ENCODE data around the gene RRP7A. TPM values are rescaled to one million over a fixed set of nuclear protein-coding genes. Genes with fewer than 3 reads are reported as not detected.

The RRP7A gene
- total RNA-seq, 2 donors from 2014 or later, result 13.7 to 23.4 TPM

- WGBS, 2 donors, result 33 to 45% methylated on average over 8 of the region's 8 CpGs
- peaks cover 11% of the 10 kb centered on the region for H3K4me1 ChIP-seq
- no peaks in the 10 kb centered on the region for H3K9me3 ChIP-seq
- H3K27me3 ChIP-seq, result no peaks in the 10 kb centered on the region
- TF ChIP-seq POLR2A (IDR thresholded peaks at IDR 0.05), result no peak
- TF ChIP-seq, protein P1, sequence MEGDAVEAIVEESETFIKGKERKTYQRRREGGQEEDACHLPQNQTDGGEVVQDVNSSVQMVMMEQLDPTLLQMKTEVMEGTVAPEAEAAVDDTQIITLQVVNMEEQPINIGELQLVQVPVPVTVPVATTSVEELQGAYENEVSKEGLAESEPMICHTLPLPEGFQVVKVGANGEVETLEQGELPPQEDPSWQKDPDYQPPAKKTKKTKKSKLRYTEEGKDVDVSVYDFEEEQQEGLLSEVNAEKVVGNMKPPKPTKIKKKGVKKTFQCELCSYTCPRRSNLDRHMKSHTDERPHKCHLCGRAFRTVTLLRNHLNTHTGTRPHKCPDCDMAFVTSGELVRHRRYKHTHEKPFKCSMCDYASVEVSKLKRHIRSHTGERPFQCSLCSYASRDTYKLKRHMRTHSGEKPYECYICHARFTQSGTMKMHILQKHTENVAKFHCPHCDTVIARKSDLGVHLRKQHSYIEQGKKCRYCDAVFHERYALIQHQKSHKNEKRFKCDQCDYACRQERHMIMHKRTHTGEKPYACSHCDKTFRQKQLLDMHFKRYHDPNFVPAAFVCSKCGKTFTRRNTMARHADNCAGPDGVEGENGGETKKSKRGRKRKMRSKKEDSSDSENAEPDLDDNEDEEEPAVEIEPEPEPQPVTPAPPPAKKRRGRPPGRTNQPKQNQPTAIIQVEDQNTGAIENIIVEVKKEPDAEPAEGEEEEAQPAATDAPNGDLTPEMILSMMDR (IDR thresholded peaks at IDR 0.05), result no peak
- H3K27ac ChIP-seq, result no peak overlapping the region
- DNase-seq (no peak), ATAC-seq (no peak)
- H3K4me3 ChIP-seq, result no peak overlapping the region
- intact Hi-C loops (cut with DNase I), result no loop called here
- no peaks in the 10 kb centered on the region for H3K36me3 ChIP-seq (replicated peaks in 1 of 2; ENCODE audit: insufficient read depth in 1 of 2, low read depth in 2 of 2)
These were observed 42.7 kb upstream of the RRP7A start for GRCh38 chr22:42562279-42562678.

- intact Hi-C loops (cut with DNase I), result no loop called here
- TF ChIP-seq, protein P1 (IDR thresholded peaks at IDR 0.05), result no peak
- no peak for TF ChIP-seq POLR2A (IDR thresholded peaks at IDR 0.05)
- Histone ChIP-seq H3K9me3 (no peaks in the 10 kb centered on the region), H3K4me1 (peaks cover 11% of the 10 kb centered on the region), H3K27ac (no peak overlapping the region), H3K36me3 (replicated peaks in 1 of 2; ENCODE audit: insufficient read depth in 1 of 2, low read depth in 2 of 2) (no peaks in the 10 kb centered on the region), H3K4me3 (no peak overlapping the region), H3K27me3 (no peaks in the 10 kb centered on the region)
- DNase-seq, result no peak
- WGBS, 2 donors, result 48 to 63% methylated on average over 5 of the region's 5 CpGs
- no peak for ATAC-seq
These were observed 42.3 kb upstream of the RRP7A start for GRCh38 chr22:42561856-42562255.

DNA sequence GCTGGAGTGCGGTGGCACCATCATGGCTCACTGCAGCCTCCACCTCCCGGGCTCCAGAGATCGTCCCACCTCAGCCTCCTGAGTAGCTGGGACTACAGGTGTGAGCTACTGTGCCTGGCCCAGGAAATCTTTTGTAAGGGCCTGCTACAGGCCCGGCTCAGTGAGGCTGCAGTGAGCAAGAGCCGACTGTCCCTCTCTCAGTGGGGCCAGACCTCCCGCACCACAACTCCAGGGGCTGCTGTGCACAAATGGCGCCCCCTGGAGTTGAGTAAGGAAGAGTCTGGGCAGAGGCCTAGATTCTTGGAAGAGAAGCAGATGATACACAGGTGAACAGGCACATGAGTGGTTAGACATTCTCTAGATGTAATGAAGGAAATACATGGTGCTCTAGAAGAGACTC is 41.2 kb upstream of the RRP7A start:
- 73 to 77% methylated on average over 7 of the region's 7 CpGs for whole genome bisulfite sequencing, 2 donors
- no peak for ATAC-seq
- no peaks in the 10 kb centered on the region for H3K36me3 ChIP-seq (replicated peaks in 1 of 2; ENCODE audit: insufficient read depth in 1 of 2, low read depth in 2 of 2)
- DNase-seq, result peak in 1 of 4 donors; percentile 21
- H3K27ac ChIP-seq, result no peak overlapping the region
- TF ChIP-seq, protein P1 (IDR thresholded peaks at IDR 0.05), result peak in 6 of 7 experiments; percentile 14 to 35 (median 22)
- TF ChIP-seq POLR2A (IDR thresholded peaks at IDR 0.05), result no peak
- no peaks in the 10 kb centered on the region for H3K27me3 ChIP-seq
- H3K4me3 ChIP-seq, result no peak overlapping the region
- H3K9me3 ChIP-seq, result no peaks in the 10 kb centered on the region
- peaks cover 11% of the 10 kb centered on the region for H3K4me1 ChIP-seq
- intact Hi-C loops (cut with DNase I), result no loop called here

- peaks cover 11% of the 10 kb centered on the region for H3K4me1 ChIP-seq
- H3K36me3 ChIP-seq (replicated peaks in 1 of 2; ENCODE audit: insufficient read depth in 1 of 2, low read depth in 2 of 2), result no peaks in the 10 kb centered on the region
- intact Hi-C loops (cut with DNase I), result no loop called here
- no peak for ATAC-seq
- no peak overlapping the region for H3K27ac ChIP-seq
- H3K4me3 ChIP-seq, result no peak overlapping the region
- 75 to 80% methylated on average over 6 to 8 of the region's 8 CpGs for WGBS, 2 donors
- TF ChIP-seq, protein P1 (IDR thresholded peaks at IDR 0.05), result no peak
- no peak for TF ChIP-seq POLR2A (IDR thresholded peaks at IDR 0.05)
- H3K9me3 ChIP-seq, result no peaks in the 10 kb centered on the region
- DNase-seq, result no peak
- no peaks in the 10 kb centered on the region for H3K27me3 ChIP-seq
These were observed 40.8 kb upstream of the RRP7A start for GRCh38 chr22:42560381-42560780.
